PC-9 (cell line): ENCODE data around the gene CNTNAP2. TPM values are rescaled to one million over a fixed set of nuclear protein-coding genes. Genes with fewer than 3 reads are reported as not detected.

Experiments used
- BruUV-seq: library from RNA; stranded (reverse); fragments of 400-500 nt; replicated peaks from 2 replicates; lab custom pipeline; 2021; lab: Mats Ljungman, UMichigan
- CTCF ChIA-PET: fragments of 300-600 bp; sonication (Branson Sonifier 250); formaldehyde crosslinking; loops from one replicate; lab custom pipeline; 2022; ENCODE audit warnings: antibody characterized with exemption; lab: Charles Lee
- POLR2A ChIA-PET: fragments of 300-600 bp; sonication (Branson Sonifier 250); formaldehyde crosslinking; loops from one replicate; lab custom pipeline; 2022; ENCODE audit warnings: antibody characterized with exemption; ENCODE audit not compliant: unreplicated experiment; lab: Charles Lee
- DNase-seq, 2 experiments: peaks; one replicate each; pipeline versions ENCODE4 v3.0.0 to v3.0.0-alpha.2; 2015 to 2022; ENCODE audit warnings: mixed read lengths in 1 of 2
- H2AFZ ChIP-seq: fragments of 200-600 bp; sonication (generic); 2 replicates; pipeline ENCODE4 v1.8.1; 2017; ENCODE audit warnings: antibody characterized with exemption
- H3F3A ChIP-seq: fragments of 200-600 bp; sonication (generic); 2 replicates; pipeline ENCODE4 v1.8.1; 2017; ENCODE audit warnings: antibody characterized with exemption, mild to moderate bottlenecking, low read depth; ENCODE audit not compliant: insufficient read depth
- H3K27ac ChIP-seq: fragments of 200-600 bp; sonication (generic); 2 replicates; pipeline ENCODE4 v1.6.1; 2016; ENCODE audit warnings: mixed run types
- H3K27me3 ChIP-seq: fragments of 200-600 bp; sonication (generic); 2 replicates; pipeline ENCODE4 v1.6.1; 2016; ENCODE audit warnings: low read depth, mixed run types; ENCODE audit not compliant: insufficient read depth
- H3K36me3 ChIP-seq: fragments of 200-600 bp; sonication (generic); 2 replicates; pipeline ENCODE4 v1.6.1; 2016; ENCODE audit warnings: low read depth, mixed run types
- H3K4me1 ChIP-seq: fragments of 200-600 bp; sonication (generic); replicated peaks from 2 replicates; pipeline ENCODE4 v1.6.1; 2016; ENCODE audit warnings: mixed run types; ENCODE audit not compliant: insufficient read depth
- H3K4me2 ChIP-seq: fragments of 200-600 bp; sonication (generic); 2 replicates; pipeline ENCODE4 v1.6.1; 2017; ENCODE audit warnings: mixed run types
- H3K4me3 ChIP-seq: fragments of 200-600 bp; sonication (generic); 2 replicates; pipeline ENCODE4 v1.6.1; 2016; ENCODE audit warnings: mixed run types
- H3K79me2 ChIP-seq: fragments of 200-600 bp; sonication (generic); 2 replicates; pipeline ENCODE4 v1.6.1; 2017; ENCODE audit warnings: low read depth, mixed run types
- H3K9me2 ChIP-seq: fragments of 200-600 bp; sonication (generic); 2 replicates; pipeline ENCODE4 v1.8.1; 2017; ENCODE audit warnings: mild to moderate bottlenecking; ENCODE audit not compliant: insufficient read depth
- H3K9me3 ChIP-seq: fragments of 200-600 bp; sonication (generic); 2 replicates; pipeline ENCODE4 v1.8.1; 2016; ENCODE audit warnings: low read depth; ENCODE audit not compliant: insufficient read depth
- H4K20me1 ChIP-seq: fragments of 200-600 bp; sonication (generic); 2 replicates; pipeline ENCODE4 v1.8.1; 2017; ENCODE audit not compliant: insufficient read depth
- CTCF ChIP-seq: fragments of 200-600 bp; sonication (generic); conservative IDR thresholded peaks from 2 replicates; pipeline ENCODE4 v1.6.1; 2017; ENCODE audit warnings: mixed run types, antibody characterized with exemption, mild to moderate bottlenecking, moderate library complexity
- EZH2 ChIP-seq: fragments of 200-600 bp; sonication (generic); IDR thresholded peaks from 2 replicates; pipeline ENCODE4 v1.8.0; 2017; ENCODE audit warnings: antibody characterized with exemption, low read depth
- intact Hi-C: fragments of 100-400 bp; cut with micrococcal nuclease; formaldehyde crosslinking; loops from one replicate; pipeline ENCODE4 v1.10.0; 2022; ENCODE audit not compliant: unreplicated experiment
- total RNA-seq: library from RNA; stranded (reverse); gene quantifications from 2 replicates; pipeline ENCODE4 v1.2.3, GENCODE V29; 2021

Gene CNTNAP2
- total RNA-seq, 1 experiment from 2014 or later, result not detected

GRCh38 chr7:147332988-147333387, 1216.4 kb downstream of the CNTNAP2 start:
- no peaks in the 10 kb centered on the region for H3F3A ChIP-seq
- no peaks in the 10 kb centered on the region for H3K79me2 ChIP-seq
- TF ChIP-seq EZH2, result no peak
- no peak for TF ChIP-seq CTCF
- no peaks in the 10 kb centered on the region for H3K36me3 ChIP-seq
- intact Hi-C loops, result no loop called here
- BruUV-seq, result no TSS peak
- no peak overlapping the region for H3K4me2 ChIP-seq
- POLR2A ChIA-PET, result no interaction called here
- CTCF ChIA-PET, result no interaction called here
- H3K4me3 ChIP-seq, result no peak overlapping the region
- no peaks in the 10 kb centered on the region for H3K4me1 ChIP-seq
- H2AFZ ChIP-seq, result no peak overlapping the region
- no peaks in the 10 kb centered on the region for H3K27me3 ChIP-seq
- no peak for DNase-seq
- no peaks in the 10 kb centered on the region for H3K9me2 ChIP-seq
- no peak overlapping the region for H3K27ac ChIP-seq
- H3K9me3 ChIP-seq, result no peaks in the 10 kb centered on the region
- no peaks in the 10 kb centered on the region for H4K20me1 ChIP-seq

GRCh38 chr7:147363101-147363500, 1246.5 kb downstream of the CNTNAP2 start:
- Histone ChIP-seq H3F3A (no peaks in the 10 kb centered on the region), H3K79me2 (no peaks in the 10 kb centered on the region), H3K9me2 (no peaks in the 10 kb centered on the region), H3K4me2 (no peak overlapping the region), H3K4me3 (no peak overlapping the region), H4K20me1 (no peaks in the 10 kb centered on the region), H3K4me1 (no peaks in the 10 kb centered on the region), H3K27ac (no peak overlapping the region), H3K36me3 (no peaks in the 10 kb centered on the region), H2AFZ (no peak overlapping the region), H3K9me3 (no peaks in the 10 kb centered on the region), H3K27me3 (0 out of 2 replicates have a peak, but pooled peaks cover 5% of the 10 kb centered on the region)
- TF ChIP-seq CTCF, result no peak
- no peak for TF ChIP-seq EZH2
- intact Hi-C loops, result no loop called here
- no TSS peak for BruUV-seq
- DNase-seq, result no peak
- ChIA-PET CTCF (no interaction called here), POLR2A (no interaction called here)

- no peak for DNase-seq
- BruUV-seq, result no TSS peak
- H3K79me2 ChIP-seq, result no peaks in the 10 kb centered on the region
- H3K36me3 ChIP-seq, result no peaks in the 10 kb centered on the region
- intact Hi-C loops, result no loop called here
- CTCF ChIA-PET, result no interaction called here
- no peak overlapping the region for H3K4me2 ChIP-seq
- POLR2A ChIA-PET, result no interaction called here
- H4K20me1 ChIP-seq, result no peaks in the 10 kb centered on the region
- H3K27ac ChIP-seq, result no peak overlapping the region
- no peaks in the 10 kb centered on the region for H3F3A ChIP-seq
- H3K27me3 ChIP-seq, result no peaks in the 10 kb centered on the region
- TF ChIP-seq EZH2 (no peak), CTCF (no peak)
- no peaks in the 10 kb centered on the region for H3K9me2 ChIP-seq
- H3K4me3 ChIP-seq, result no peak overlapping the region
- no peak overlapping the region for H2AFZ ChIP-seq
- no peaks in the 10 kb centered on the region for H3K9me3 ChIP-seq
- no peaks in the 10 kb centered on the region for H3K4me1 ChIP-seq
These were observed 1259.6 kb downstream of the CNTNAP2 start for GRCh38 chr7:147376192-147376591.
